ENCODE results near the gene C18orf32. TPM values are rescaled to one million over a fixed set of nuclear protein-coding genes. Genes with fewer than 3 reads are reported as not detected.

The C18orf32 gene
- total and polyA plus RNA-seq, 2 of the 8 experiments (the other 6 are each of a cell fraction or from before 2014, with no cell fraction given), result 17.3 to 20.1 TPM

DNA sequence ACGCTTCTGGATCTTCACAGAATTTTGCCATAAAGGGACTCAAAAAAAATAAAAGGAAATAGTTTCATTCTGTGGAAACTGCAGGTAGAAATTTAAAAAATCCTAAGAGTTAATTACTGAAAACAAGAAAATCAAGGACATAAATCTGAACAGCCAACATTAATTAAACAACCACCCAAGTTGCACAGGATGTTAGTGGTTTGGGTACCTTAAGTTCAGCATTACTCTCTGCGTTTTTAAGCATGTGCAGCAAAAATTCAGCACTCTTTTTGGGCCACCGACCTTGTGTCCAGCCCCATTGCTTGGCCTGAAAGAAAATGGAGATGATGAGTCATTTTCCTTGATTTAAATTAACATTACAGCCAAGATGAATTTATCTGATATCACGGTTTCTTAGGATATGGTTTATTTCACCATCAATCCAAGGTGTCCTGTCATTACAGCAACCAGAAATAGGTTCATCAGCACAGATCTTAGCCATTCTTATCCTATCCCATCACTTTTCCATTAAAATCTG, 3.3 kb upstream of the C18orf32 start (continued):
- TF ChIP-seq, protein P1, sequence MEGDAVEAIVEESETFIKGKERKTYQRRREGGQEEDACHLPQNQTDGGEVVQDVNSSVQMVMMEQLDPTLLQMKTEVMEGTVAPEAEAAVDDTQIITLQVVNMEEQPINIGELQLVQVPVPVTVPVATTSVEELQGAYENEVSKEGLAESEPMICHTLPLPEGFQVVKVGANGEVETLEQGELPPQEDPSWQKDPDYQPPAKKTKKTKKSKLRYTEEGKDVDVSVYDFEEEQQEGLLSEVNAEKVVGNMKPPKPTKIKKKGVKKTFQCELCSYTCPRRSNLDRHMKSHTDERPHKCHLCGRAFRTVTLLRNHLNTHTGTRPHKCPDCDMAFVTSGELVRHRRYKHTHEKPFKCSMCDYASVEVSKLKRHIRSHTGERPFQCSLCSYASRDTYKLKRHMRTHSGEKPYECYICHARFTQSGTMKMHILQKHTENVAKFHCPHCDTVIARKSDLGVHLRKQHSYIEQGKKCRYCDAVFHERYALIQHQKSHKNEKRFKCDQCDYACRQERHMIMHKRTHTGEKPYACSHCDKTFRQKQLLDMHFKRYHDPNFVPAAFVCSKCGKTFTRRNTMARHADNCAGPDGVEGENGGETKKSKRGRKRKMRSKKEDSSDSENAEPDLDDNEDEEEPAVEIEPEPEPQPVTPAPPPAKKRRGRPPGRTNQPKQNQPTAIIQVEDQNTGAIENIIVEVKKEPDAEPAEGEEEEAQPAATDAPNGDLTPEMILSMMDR (IDR thresholded peaks at IDR 0.05; ENCODE audit: control extremely low read depth in 1 of 3, insufficient read depth in 1 of 3, low read depth in 1 of 3, low read length in 3 of 3), result no peak
- TF ChIP-seq KDM1A (IDR thresholded peaks at IDR 0.05; ENCODE audit: borderline replicate concordance, low read length), result no peak
- TF ChIP-seq GTF2F1 (IDR thresholded peaks at IDR 0.05; ENCODE audit: borderline replicate concordance, low read depth, low read length), result no peak
- TF ChIP-seq EP300 (IDR thresholded peaks at IDR 0.05; ENCODE audit: borderline replicate concordance in 1 of 2, low read depth in 2 of 2, low read length in 2 of 2), result no peak
